Duodenal mucosa (tissue), 2 donors: Measurements from ENCODE around the gene TLE3.

ENCODE experiments used
- H3K27ac ChIP-seq: one replicate; pipeline ENCODE4 v1.7.0; 2013; ENCODE audit warnings: low read depth, low read length
- H3K27me3 ChIP-seq, 2 donors: one replicate each; pipeline ENCODE4 v1.7.0; 2013; ENCODE audit warnings: low read length in 2 of 2, control low read depth in 1 of 2; ENCODE audit not compliant: insufficient read depth in 2 of 2, control insufficient read depth in 1 of 2
- H3K36me3 ChIP-seq, 2 donors: one replicate each; pipeline ENCODE4 v1.7.0; 2013; ENCODE audit warnings: low read length in 2 of 2, control low read depth in 1 of 2; ENCODE audit not compliant: insufficient read depth in 2 of 2, control insufficient read depth in 1 of 2
- H3K4me1 ChIP-seq, 2 donors: one replicate each; pipeline ENCODE4 v1.7.0; 2013; ENCODE audit warnings: low read length in 2 of 2, control low read depth in 1 of 2; ENCODE audit not compliant: insufficient read depth in 2 of 2, control insufficient read depth in 1 of 2
- H3K4me3 ChIP-seq, 2 donors: one replicate each; pipeline ENCODE4 v1.7.0; 2013; ENCODE audit warnings: low read length in 2 of 2, low read depth in 1 of 2
- H3K9ac ChIP-seq, 2 donors: one replicate each; pipeline ENCODE4 v1.7.0; 2013; ENCODE audit warnings: low read length in 2 of 2, low read depth in 1 of 2
- H3K9me3 ChIP-seq, 2 donors: one replicate each; pipeline ENCODE4 v1.7.0; 2013; ENCODE audit warnings: low read length in 2 of 2, control low read depth in 1 of 2; ENCODE audit not compliant: control insufficient read depth in 1 of 2

The TLE3 gene

GRCh38 chr15:70097321-70098152, at the start of gene TLE3:
TLE3 (minus strand) TSS chr15:70097917; CDS start chr15:70096798, 1,119 bp downstream.
- Histone ChIP-seq H3K27me3 (no peaks in the 10 kb centered on the region), H3K4me3 (peak within 1 kb of the TSS; percentile 85 to 97), H3K36me3 (peaks cover 4 to 5% of the 10 kb centered on the region in 2 donors), H3K4me1 (peaks cover 43 to 58% of the 10 kb centered on the region in 2 donors), H3K9me3 (no peaks in the 10 kb centered on the region), H3K27ac (peak within 1 kb of the TSS; percentile 87), H3K9ac (peak within 1 kb of the TSS; percentile 75 to 81)

DNA sequence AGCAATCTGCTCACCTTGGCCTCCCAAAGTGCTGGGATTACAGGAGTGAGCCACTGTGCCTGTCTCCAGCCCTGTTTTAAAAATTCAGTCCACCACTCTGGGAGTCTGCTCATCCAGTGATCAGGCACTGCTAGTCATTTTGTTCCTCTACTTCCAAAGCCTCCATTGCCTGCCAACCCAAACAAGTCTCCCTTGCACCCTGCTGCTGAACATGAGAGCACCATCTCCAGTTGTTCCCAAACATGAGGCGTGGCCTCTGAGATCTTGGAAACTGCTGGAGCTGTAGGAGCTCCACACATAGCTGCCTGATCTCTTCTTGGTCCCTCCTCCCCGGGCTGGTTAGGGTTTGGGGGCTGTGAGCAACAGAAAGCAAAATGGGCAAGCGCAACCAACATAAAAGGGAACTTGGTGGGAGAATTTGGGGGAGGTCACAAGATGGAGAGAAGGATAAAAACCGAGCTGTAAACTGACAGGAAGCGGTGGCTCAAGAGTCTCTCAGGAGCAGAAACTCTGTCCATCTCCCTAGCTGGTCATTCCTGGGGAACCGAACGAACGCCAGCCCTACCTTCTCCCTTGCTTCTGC, 49.6 kb upstream of the TLE3 start:
- no peaks in the 10 kb centered on the region for H3K9me3 ChIP-seq
- no peak overlapping the region for H3K9ac ChIP-seq
- H3K27ac ChIP-seq, result no peak overlapping the region
- no peak overlapping the region for H3K4me3 ChIP-seq
- no peaks in the 10 kb centered on the region for H3K36me3 ChIP-seq
- H3K4me1 ChIP-seq, result peaks cover 10% of the 10 kb centered on the region in 2 donors
- H3K27me3 ChIP-seq, result no peaks in the 10 kb centered on the region

GRCh38 chr15:70146771-70147170, 49.1 kb upstream of the TLE3 start:
- no peaks in the 10 kb centered on the region for H3K9me3 ChIP-seq
- H3K36me3 ChIP-seq, result no peaks in the 10 kb centered on the region
- no peak overlapping the region for H3K27ac ChIP-seq
- H3K4me1 ChIP-seq, result peaks cover 6 to 8% of the 10 kb centered on the region in 2 donors
- H3K9ac ChIP-seq, result no peak overlapping the region
- no peaks in the 10 kb centered on the region for H3K27me3 ChIP-seq
- no peak overlapping the region for H3K4me3 ChIP-seq

- Histone ChIP-seq H3K9me3 (no peaks in the 10 kb centered on the region), H3K4me1 (peaks cover 7 to 9% of the 10 kb centered on the region in 2 donors), H3K27me3 (no peaks in the 10 kb centered on the region), H3K36me3 (no peaks in the 10 kb centered on the region), H3K27ac (no peak overlapping the region), H3K9ac (no peak overlapping the region), H3K4me3 (no peak overlapping the region)
Observed at GRCh38 chr15:70146162-70146561, 48.4 kb upstream of the TLE3 start.

DNA sequence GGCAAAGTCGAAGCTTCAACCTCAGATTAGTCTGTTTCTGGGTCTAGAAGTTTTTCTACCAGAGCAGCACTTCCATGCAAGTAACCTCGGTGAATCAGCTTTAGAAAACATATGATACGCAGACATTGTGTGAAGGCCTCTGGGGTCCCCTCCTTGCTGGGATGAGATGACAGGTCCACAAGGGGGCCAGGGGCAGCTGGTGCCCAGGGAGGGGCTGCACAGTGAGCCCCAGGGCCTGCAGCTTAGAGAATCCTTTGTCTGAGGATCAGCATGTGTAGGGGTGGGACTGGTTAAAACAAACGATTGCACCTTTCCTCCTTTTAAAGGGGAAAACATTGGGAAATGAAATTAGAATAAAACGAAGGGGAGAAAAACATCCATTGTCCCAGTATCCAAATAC, 47.5 kb upstream of the TLE3 start:
- Histone ChIP-seq H3K27ac (no peak overlapping the region), H3K36me3 (no peaks in the 10 kb centered on the region), H3K27me3 (no peaks in the 10 kb centered on the region), H3K9me3 (no peaks in the 10 kb centered on the region), H3K4me1 (peaks cover 15 to 18% of the 10 kb centered on the region in 2 donors), H3K4me3 (no peak overlapping the region), H3K9ac (no peak overlapping the region)

DNA sequence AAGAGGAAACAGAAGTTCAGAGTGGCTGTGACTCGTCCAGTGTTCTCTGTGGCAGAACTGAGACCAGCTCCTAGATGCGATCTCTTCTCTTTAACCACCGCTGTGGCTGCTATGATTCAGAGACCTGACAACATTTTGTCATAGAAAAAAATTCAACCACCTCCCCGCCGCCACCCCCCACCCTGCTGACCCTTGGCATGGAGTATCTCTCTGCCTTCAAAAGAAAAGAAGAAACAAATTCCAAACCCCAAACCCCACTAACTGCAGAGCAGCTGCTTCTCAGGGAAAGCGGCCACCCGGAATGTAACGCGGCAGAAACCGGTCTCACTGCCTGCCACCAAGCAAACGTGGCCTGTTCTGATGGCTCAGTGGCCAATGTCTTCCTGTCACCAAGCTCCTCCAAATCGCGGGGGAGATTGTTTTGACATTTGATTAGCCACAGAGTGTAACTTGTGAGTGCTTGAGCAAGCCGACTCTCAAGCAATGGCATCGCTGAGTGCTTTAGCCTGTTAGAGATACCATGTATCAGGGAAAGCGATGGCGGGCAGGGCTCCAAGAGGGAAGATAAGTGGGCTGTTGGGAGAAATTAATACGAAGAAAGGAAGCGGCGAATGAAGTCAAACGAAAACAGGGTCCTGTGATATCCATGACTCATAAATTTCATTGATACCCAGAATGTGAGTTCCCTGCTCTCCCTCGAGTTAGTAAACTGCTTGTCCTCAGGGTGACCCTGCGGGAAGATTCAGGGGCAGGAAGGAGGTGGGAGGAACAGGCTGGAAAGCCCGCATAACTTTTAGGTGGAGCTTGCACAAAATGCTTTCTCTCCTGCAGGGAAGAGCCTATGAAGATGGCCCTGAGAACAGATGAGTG, 44.8 kb upstream of the TLE3 start:
- Histone ChIP-seq H3K27ac (no peak overlapping the region), H3K36me3 (no peaks in the 10 kb centered on the region), H3K4me1 (peaks cover 20 to 22% of the 10 kb centered on the region in 2 donors), H3K4me3 (no peak overlapping the region), H3K9me3 (no peaks in the 10 kb centered on the region), H3K9ac (no peak overlapping the region), H3K27me3 (peaks cover 0 to 4% of the 10 kb centered on the region in 2 donors)

GRCh38 chr15:70142072-70142321, 44.3 kb upstream of the TLE3 start:
- no peak overlapping the region for H3K27ac ChIP-seq
- no peak overlapping the region for H3K4me3 ChIP-seq
- H3K36me3 ChIP-seq, result no peaks in the 10 kb centered on the region
- H3K4me1 ChIP-seq, result peaks cover 20 to 22% of the 10 kb centered on the region in 2 donors
- no peaks in the 10 kb centered on the region for H3K9me3 ChIP-seq
- no peak overlapping the region for H3K9ac ChIP-seq
- peaks cover 0 to 4% of the 10 kb centered on the region in 2 donors for H3K27me3 ChIP-seq

DNA sequence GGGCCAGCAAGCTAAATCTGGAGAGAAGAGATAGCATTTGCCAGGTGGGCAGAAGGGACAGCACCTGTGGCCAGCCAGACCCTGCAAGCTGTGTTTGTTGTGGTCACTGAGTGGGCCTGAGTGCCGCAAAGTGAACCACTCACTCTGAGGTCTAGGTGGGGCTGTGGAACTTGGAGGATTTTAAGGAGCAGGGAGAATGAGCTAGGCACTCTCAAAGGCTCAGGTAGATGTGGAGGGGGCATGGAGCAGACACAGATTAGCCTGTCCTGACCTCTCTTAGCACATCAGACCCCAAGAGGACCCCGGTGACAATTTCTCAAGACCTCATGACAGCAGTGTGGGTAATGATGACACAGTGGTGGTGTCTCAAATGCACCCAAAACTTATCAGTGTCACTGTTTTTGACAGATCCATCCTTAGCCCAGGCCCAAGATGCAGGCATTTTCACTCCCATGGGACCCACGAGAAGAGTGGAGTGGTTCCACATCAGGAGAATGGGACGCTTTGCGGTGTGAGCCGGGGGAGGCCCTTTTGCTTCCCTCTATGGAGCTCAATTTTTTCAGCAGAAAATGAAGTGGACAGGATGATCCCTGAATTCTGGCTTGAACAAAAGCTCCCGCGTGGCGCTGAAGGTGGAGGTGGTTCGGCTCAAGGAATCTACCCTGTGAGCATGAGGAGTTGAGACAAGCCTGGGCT, 43.8 kb upstream of the TLE3 start:
- peak overlapping the region; percentile 0 to 47 for H3K4me3 ChIP-seq
- H3K27me3 ChIP-seq, result peaks cover 0 to 4% of the 10 kb centered on the region in 2 donors
- peaks cover 20 to 22% of the 10 kb centered on the region in 2 donors for H3K4me1 ChIP-seq
- H3K9me3 ChIP-seq, result no peaks in the 10 kb centered on the region
- H3K27ac ChIP-seq, result no peak overlapping the region
- H3K36me3 ChIP-seq, result no peaks in the 10 kb centered on the region
- H3K9ac ChIP-seq, result no peak overlapping the region

- Histone ChIP-seq H3K9ac (no peak overlapping the region), H3K4me1 (peaks cover 20 to 22% of the 10 kb centered on the region in 2 donors), H3K36me3 (no peaks in the 10 kb centered on the region), H3K27me3 (peaks cover 0 to 4% of the 10 kb centered on the region in 2 donors), H3K9me3 (no peaks in the 10 kb centered on the region), H3K4me3 (peak overlapping the region; percentile 0 to 47), H3K27ac (no peak overlapping the region)
Observed at GRCh38 chr15:70140543-70141375, 43.0 kb upstream of the TLE3 start.
